ENCODE measurements around the gene BPIFB2. TPM values are rescaled to one million over a fixed set of nuclear protein-coding genes. Genes with fewer than 3 reads are reported as not detected.

Gene BPIFB2
- total RNA-seq, 4 donors from 2014 or later, result not detected

GRCh38 chr20:33015700-33016580 lies 8.4 kb downstream of the BPIFB2 start:
- WGBS, 2 donors, result 67 to 76% methylated on average over 15 of the region's 15 CpGs
- DNase-seq, result no peak
- H3K9me3 ChIP-seq, result no peaks in the 10 kb centered on the region
- H3K27ac ChIP-seq, result no peak overlapping the region
- H3K27me3 ChIP-seq, result no peaks in the 10 kb centered on the region
- no peaks in the 10 kb centered on the region for H3K4me1 ChIP-seq
- no peak overlapping the region for H3K4me3 ChIP-seq (replicated peaks in 1 of 3)
- TF ChIP-seq CTCF (IDR thresholded peaks at IDR 0.05) (no peak), POLR2A (IDR thresholded peaks at IDR 0.05) (no peak)
- intact Hi-C loops (cut with DNase I), result no loop called here
- no peaks in the 10 kb centered on the region for H3K36me3 ChIP-seq

GRCh38 chr20:33016581-33017109 lies 9.1 kb downstream of the BPIFB2 start:
- Histone ChIP-seq H3K4me3 (replicated peaks in 1 of 3) (no peak overlapping the region), H3K4me1 (no peaks in the 10 kb centered on the region), H3K36me3 (no peaks in the 10 kb centered on the region), H3K27me3 (no peaks in the 10 kb centered on the region), H3K27ac (no peak overlapping the region), H3K9me3 (no peaks in the 10 kb centered on the region)
- intact Hi-C loops (cut with DNase I), result no loop called here
- 81 to 86% methylated on average over 6 to 7 of the region's 7 CpGs for whole genome bisulfite sequencing, 2 donors
- no peak for DNase-seq
- TF ChIP-seq POLR2A (IDR thresholded peaks at IDR 0.05) (no peak), CTCF (IDR thresholded peaks at IDR 0.05) (no peak)

- Histone ChIP-seq H3K27ac (no peak overlapping the region), H3K4me3 (replicated peaks in 1 of 3) (no peak overlapping the region), H3K27me3 (no peaks in the 10 kb centered on the region), H3K4me1 (no peaks in the 10 kb centered on the region), H3K9me3 (no peaks in the 10 kb centered on the region), H3K36me3 (no peaks in the 10 kb centered on the region)
- TF ChIP-seq CTCF (IDR thresholded peaks at IDR 0.05) (no peak), POLR2A (IDR thresholded peaks at IDR 0.05) (no peak)
- DNase-seq, result no peak
- 85 to 89% methylated on average over 7 of the region's 7 CpGs for WGBS, 2 donors
- intact Hi-C loops (cut with DNase I), result no loop called here
Observed at GRCh38 chr20:33017542-33017941, 10.0 kb downstream of the BPIFB2 start.

GRCh38 chr20:33018169-33018931 lies 10.8 kb downstream of the BPIFB2 start:
- WGBS, 2 donors, result 71 to 86% methylated on average over 14 of the region's 14 CpGs
- no peak for DNase-seq
- no peaks in the 10 kb centered on the region for H3K36me3 ChIP-seq
- H3K9me3 ChIP-seq, result no peaks in the 10 kb centered on the region
- no peaks in the 10 kb centered on the region for H3K27me3 ChIP-seq
- no peaks in the 10 kb centered on the region for H3K4me1 ChIP-seq
- no peak overlapping the region for H3K4me3 ChIP-seq (replicated peaks in 1 of 3)
- H3K27ac ChIP-seq, result no peak overlapping the region
- TF ChIP-seq CTCF (IDR thresholded peaks at IDR 0.05) (no peak), POLR2A (IDR thresholded peaks at IDR 0.05) (no peak)
- intact Hi-C loops (cut with DNase I), result no loop called here

Measured in thyroid gland (tissue), 4 donors.